Ishikawa (cell line): Measurements from ENCODE around the gene SETBP1.

Experiments
- CEBPB ChIP-seq: IDR thresholded peaks from 2 replicates; pipeline ENCODE4 v1.6.1; 2012
- CREB1 ChIP-seq: IDR thresholded peaks from 2 replicates; pipeline ENCODE4 v1.6.1; 2012; ENCODE audit warnings: low read depth
- EGR1 ChIP-seq: IDR thresholded peaks from 2 replicates; pipeline ENCODE4 v1.6.1; 2012
- EP300 ChIP-seq: IDR thresholded peaks from 2 replicates; pipeline ENCODE4 v1.6.1; 2012; ENCODE audit warnings: borderline replicate concordance
- FOXM1 ChIP-seq: IDR thresholded peaks from 2 replicates; pipeline ENCODE4 v1.6.1; 2012; ENCODE audit warnings: low read depth, borderline replicate concordance
- MAX ChIP-seq: IDR thresholded peaks from 2 replicates; pipeline ENCODE4 v1.6.1; 2012
- NFIC ChIP-seq: IDR thresholded peaks from 2 replicates; pipeline ENCODE4 v1.6.1; 2012
- RAD21 ChIP-seq: IDR thresholded peaks from 2 replicates; pipeline ENCODE4 v1.6.1; 2012; ENCODE audit warnings: low read depth
- REST ChIP-seq: IDR thresholded peaks from 2 replicates; pipeline ENCODE4 v1.6.1; 2012; ENCODE audit warnings: low read depth, mild to moderate bottlenecking
- TAF1 ChIP-seq: IDR thresholded peaks from 2 replicates; pipeline ENCODE4 v1.6.1; 2012; ENCODE audit warnings: low read depth, mild to moderate bottlenecking
- TCF12 ChIP-seq: IDR thresholded peaks from 2 replicates; pipeline ENCODE4 v1.6.1; 2012; ENCODE audit warnings: low read depth
- TEAD4 ChIP-seq: IDR thresholded peaks from 2 replicates; pipeline ENCODE4 v1.6.1; 2012
- YY1 ChIP-seq: IDR thresholded peaks from 2 replicates; pipeline ENCODE4 v1.6.1; 2012; ENCODE audit warnings: low read depth
- ZBTB7A ChIP-seq: IDR thresholded peaks from 2 replicates; pipeline ENCODE4 v1.6.1; 2012; ENCODE audit warnings: low read depth
- TF ChIP-seq, protein P1 (sequence below): IDR thresholded peaks from 2 replicates; pipeline ENCODE4 v1.6.1; 2012

Gene SETBP1

DNA sequence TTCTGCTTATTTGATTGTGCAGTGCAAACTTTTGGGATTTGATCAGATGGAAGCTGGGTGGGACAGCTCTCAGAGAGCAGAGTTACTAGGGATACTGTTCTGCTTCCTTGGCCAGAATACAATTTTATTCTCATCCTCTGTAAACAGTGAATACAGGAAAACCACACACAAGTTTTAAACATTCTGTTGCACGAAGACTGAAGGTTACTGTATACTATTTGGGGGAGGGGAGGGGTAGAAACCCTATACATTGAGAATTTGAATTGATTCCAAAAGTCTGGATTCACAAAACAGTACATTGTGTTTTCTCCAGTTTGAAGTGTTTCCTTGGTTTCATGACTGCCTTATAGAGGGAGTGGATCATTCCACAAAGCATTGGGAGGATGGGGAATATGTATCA lies 149.9 kb downstream of the SETBP1 start:
- no peak for TF ChIP-seq RAD21
- TF ChIP-seq REST, result no peak
- TF ChIP-seq NFIC, result no peak

- TF ChIP-seq MAX, result no peak
- TF ChIP-seq YY1, result no peak
- no peak for TF ChIP-seq EP300
- no peak for TF ChIP-seq EGR1
- TF ChIP-seq ZBTB7A, result no peak
- no peak for TF ChIP-seq FOXM1
- no peak for TF ChIP-seq TEAD4
- no peak for TF ChIP-seq TCF12
- no peak for TF ChIP-seq REST
- no peak for TF ChIP-seq TAF1
- no peak for TF ChIP-seq RAD21
These were observed 153.1 kb downstream of the SETBP1 start for GRCh38 chr18:44833786-44834185.

GRCh38 chr18:44834867-44835469 lies 154.3 kb downstream of the SETBP1 start:
- TF ChIP-seq MAX (no peak), CREB1 (no peak), TEAD4 (no peak), ZBTB7A (no peak), EGR1 (no peak), REST (no peak), FOXM1 (no peak)

GRCh38 chr18:44835703-44836102 lies 155.0 kb downstream of the SETBP1 start:
- TF ChIP-seq EGR1 (no peak), TEAD4 (no peak), YY1 (no peak), FOXM1 (no peak), REST (no peak), RAD21 (no peak), TAF1 (no peak), MAX (no peak), NFIC (no peak), EP300 (no peak), TCF12 (no peak), CREB1 (no peak), CEBPB (no peak)
- TF ChIP-seq, protein P1, sequence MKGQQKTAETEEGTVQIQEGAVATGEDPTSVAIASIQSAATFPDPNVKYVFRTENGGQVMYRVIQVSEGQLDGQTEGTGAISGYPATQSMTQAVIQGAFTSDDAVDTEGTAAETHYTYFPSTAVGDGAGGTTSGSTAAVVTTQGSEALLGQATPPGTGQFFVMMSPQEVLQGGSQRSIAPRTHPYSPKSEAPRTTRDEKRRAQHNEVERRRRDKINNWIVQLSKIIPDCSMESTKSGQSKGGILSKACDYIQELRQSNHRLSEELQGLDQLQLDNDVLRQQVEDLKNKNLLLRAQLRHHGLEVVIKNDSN, result no peak
